Stimulated activated CD8-positive, alpha-beta memory T cell treated with anti-CD3 and anti-CD28 coated beads, Interleukin-7, amount 100 ng/mL, for 4 hours (primary cell): ENCODE results near the gene LRRTM3.

ENCODE experiments used
- DNase-seq, 2 donors: peaks; one replicate each; pipeline ENCODE4 v3.0.0-alpha.2; 2020; ENCODE audit warnings: low read depth in 2 of 2

LRRTM3 gene

DNA sequence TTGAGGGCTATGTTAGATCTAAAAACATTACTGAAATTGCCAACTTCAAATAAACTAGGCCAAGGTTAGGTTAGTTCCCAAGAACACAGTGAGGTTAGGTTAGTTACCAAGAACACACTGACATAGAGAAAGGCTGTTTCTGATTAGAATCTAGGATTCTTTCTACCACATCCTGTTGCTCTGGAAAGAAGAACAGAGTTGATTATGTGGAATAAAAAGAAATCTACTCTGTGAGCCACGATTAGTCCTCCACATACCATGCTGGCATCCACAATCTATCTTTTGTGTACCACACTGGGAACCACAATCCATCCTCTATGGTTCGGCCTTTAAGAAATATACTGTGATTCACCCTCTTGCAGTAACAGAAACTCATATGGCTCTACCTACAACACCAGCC, 91.4 kb downstream of the LRRTM3 start:
- no peak for DNase-seq

DNA sequence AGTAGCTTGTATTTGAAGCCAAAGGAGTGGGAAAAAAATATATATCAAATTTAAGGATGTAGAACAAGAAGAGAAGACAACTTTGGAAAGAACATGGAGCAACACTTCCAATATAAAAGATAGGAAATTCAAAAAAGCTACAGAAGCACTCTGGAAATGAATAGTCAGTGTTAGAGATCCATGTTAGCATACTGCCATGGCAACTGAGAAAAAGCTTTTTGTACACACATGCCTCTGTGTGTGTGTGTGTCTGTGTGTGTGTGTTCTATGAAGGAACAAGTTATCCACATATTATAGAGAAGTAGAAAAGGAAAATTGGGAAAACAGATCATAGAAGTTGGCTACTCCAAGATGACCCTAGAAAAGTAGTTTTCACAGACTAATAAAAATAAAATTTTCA, 96.3 kb downstream of the LRRTM3 start:
- DNase-seq = no peak

DNA sequence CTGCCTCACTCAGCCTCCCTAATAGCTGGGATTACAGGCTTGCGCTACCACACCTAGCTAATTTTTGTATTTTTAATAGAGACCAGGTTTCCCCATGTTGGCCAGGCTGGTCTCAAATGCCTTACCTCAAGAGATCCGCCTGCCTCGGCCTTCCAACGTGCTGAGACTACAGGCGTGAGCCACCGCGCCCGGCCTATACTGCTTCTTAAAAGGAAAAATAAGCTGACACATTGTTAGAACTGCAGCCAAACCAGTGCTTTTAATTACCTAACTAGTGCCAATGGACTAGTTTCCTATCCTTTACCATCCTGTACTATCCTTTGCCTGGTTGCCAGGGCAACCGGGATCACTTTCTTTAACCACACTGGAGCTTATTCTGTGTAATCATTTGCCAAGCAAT, 108.0 kb downstream of the LRRTM3 start:
- DNase-seq = no peak

DNA sequence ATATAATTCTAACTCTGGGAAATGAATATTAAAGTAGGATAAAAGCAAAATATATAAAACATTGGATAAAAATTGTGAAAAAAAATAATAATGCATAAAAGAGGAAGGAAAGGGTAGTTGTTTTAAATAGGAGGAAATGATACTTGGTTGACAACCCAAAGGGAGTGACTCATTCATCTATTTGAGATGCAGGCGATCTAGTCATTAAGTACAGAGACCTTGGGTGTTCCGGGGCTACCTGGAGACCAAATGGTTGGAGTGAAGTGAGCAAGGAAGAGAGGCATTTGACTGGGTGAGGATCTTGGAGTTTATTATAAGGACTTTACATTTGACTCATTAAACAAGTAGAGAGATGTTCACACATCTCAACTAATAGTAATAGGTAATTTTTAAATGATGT, 111.0 kb downstream of the LRRTM3 start:
- DNase-seq = no peak

DNA sequence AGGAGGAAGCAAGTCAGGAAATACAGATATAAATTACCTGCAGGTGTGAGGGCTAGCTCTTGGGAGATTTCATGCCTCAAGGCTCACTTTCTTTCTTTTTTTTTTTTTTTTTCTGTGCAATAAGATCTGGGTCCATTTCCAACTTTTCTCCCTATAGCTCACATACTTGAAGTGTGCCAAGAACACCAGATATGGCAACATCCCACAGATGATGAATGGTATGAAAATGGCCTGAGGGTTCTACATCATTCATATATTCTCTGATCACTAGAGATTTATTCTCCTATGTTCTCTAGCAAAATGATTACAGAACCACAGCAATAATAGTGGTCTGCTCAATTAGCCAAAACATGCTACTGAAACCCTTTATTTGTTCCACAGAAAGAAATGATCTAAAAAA, 117.2 kb downstream of the LRRTM3 start:
- no peak for DNase-seq

DNA sequence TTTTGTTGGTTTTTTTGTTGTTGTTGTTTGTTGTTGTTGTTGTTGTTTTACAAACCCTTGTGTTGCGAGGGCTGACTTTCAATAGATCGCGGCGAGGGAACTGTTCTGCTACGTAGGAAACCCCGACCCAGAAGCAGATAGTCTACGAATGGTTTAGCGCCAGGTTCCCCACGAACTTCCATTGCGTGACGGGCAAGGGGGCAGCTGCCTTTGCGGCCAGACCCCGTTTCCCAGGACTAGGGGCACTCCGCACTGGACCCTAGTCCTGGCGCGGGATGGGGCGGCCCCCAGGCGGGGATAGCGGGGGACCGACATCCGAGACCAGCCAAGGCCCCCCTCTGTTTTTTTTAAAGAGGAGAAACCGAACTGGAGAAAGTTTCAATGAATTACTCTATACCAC, 119.6 kb downstream of the LRRTM3 start:
- DNase-seq = no peak

DNA sequence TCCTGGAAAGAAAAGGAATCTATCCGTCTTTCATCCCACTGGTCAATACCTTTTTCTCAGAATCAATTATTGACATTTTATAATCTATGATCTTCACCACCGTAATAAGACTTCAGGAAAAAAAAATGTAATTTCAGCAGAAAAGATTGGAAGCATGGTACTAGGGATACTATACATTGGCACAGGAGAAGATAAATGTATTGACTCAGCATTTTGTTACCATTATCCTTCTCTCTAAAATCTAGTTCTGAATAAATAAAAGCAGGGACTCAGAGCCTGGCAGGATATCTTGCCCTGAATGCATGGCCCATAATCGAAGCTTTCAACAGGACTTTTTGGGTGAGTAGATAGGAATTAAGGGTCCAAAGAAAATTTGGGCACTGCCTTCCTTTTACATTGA, 120.7 kb downstream of the LRRTM3 start:
- no peak for DNase-seq

DNA sequence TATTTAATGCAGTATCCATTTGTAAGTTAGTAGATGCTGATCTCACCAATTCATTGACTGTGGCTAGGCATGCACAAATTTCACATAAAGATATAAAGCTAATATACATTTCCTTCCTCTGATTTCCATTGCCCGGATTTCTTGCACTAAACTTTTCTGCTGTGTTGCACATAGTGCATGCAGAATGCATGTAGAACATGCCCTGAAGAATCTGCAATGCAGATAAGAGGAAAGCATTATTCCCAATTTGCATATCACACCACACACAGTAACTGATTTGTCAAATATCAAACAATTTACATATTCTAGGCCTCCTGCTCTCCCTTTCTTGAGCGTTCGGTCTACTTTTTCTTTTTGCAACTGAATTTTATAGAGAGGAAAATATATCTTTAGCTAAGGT, 124.2 kb downstream of the LRRTM3 start:
- DNase-seq = no peak

DNA sequence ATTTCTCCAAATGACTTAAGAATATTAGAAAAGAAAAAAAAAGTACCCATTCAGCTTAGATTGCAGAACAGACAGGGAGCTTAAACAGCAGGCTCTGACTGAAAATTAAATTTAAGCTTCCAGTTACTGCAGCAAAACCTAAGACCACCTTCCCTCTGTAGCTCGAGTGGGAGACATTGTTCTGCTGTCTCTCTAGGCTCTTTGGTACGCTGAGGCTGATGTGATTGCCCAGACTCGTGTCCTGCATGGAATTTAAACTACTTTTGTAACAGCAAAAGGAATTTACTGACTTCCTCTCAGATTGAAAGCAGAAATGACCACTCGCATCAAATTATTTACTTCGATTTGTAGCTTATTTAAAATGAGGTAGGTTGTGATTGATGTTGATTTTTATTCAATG, 124.6 kb downstream of the LRRTM3 start:
- DNase-seq = no peak

DNA sequence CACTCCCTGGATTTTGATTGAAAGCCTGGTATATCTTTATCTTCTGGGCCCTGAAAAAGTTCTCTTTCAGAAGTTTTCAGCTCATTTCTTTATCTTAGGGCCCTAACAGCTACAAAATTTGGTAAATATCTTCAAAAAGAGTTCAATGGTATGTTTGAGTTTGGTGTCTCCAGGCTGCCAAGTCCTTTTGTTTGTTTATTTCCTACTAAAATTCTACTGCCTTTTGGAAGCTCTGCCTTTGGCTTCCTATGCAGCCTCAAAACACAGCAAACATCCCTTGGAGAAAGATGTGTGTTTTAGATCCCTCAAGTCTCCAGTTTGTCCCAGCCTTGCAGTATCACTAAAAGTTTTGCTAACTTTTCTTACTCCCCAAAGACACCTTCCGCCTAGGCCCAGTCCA, 146.8 kb downstream of the LRRTM3 start:
- DNase-seq = no peak

DNA sequence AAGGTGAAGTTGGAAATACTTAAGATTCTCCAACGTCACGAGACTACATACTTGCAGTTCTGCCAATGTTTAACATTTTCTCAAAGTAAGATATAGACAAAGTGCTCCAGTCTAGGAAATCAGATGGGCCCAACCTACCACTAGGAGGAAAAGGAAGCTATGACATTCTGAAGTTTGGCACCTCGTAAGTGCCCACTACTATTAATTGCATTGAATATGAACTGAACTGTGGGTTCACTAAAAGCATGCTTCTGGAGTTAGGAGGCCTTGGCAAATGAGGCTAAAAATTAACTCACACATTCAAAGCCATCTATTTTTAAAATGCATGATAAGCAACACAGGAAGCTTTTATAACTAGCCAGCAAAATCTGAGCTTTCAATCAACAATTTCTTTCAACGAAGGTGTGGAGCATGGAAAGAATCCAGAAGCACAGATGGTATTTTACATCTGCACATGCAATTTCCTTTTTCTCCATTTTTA, 149.7 kb downstream of the LRRTM3 start:
- DNase-seq = no peak

DNA sequence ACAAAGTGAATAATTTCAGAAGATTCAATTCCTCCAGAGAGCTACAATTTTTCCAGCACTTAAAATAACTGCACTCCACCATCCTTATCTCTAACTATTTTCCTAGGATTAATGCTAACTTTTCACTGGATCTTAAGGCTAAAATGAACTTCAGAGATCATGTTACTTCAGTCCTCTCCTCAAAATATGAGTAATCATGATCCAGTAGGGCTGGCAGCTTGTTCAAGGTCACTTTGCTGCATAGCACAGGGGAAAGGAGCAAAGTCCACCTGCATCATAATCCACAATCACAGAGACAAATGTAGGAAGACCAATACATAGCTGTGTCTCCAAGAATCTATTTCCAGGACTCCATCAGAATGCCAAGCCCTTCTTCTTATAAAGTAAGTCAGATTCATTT, 150.3 kb downstream of the LRRTM3 start:
- no peak for DNase-seq

DNA sequence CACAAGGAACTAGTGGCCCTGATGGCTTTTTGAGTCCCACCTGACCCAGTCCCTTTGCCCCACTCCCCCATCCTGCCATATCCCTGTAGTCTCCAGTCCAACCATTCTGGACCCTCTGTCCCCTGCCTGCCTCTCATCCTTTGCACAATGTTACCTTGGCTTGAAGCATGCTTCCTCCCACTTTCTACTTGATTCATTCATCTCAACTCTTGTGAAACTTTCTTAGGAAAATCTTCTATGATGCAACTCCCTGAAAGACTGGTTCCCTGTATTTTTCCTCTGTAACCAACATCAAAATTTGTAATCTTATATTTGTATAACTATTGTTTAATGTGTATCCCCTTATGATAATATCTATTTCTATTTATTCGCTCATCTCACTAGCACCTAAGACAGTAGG, 151.5 kb downstream of the LRRTM3 start:
- DNase-seq = no peak

DNA sequence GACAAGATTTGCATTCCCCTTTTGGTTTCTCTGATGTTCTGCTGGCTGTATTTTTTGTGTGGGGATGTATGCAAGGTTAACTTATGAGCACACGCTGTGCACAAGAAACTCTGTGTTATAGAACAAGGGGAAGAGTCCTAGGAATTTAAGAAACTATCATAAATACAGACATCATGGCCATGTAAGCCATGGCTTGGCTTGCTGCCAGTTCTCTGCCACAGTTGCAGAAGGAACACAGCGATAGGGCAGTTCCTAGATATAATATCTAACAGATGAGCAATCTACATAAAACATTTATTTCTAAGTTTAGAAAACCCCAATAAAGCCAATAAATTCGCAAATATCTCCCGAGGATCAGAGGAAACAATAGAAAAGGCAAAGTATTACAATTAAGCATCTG, 153.3 kb downstream of the LRRTM3 start:
- DNase-seq = no peak

DNA sequence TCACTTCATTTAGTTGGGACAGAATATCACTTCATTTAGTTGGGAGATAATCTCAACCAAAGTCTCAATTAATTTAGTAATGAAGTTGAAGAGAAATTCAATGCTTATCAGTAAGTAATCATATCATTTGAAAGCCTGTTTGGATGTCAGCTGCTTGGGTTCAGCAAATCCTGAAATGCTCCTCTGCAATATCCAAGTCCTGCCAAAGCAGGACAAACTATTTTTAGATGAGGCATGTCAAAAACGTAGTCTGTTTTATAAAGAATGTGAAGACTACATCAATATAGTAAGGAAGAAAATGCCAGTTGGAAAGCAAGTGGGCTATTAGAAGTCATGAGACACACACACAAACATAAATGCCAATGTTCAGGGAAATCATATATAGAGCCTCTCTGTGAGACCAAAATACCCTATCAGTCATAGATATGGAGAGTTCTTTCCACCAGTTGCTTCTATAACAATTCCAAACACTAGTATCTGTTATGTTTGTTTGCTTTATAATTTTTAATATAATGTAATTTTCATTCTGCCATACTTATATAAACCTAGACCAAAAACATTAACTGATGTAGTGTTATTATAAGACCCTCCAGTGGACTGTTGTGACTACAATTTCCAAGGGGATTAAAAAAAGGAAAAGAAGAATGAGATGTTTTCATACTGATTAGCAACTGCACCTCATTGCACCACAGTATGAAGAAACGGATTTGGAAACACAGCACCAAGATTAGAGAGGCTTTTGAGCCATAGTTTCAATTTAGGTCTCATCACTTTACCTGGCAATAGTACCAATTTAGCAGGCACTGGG, 160.7 kb downstream of the LRRTM3 start:
- no peak for DNase-seq

DNA sequence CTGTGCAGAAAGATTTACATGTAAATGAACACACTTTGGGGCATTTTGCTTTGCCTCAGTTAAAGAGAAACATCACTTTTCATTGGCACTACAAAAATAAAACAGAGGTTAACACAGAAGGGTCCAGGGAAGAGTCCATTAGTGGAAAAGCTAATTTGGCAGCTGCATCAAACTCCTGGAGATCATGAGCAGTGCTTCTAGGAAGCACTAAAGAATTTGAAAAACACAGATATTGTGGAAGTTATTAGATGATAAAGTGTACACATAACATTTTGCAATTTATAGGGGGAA, 161.2 kb downstream of the LRRTM3 start:
- DNase-seq = no peak

DNA sequence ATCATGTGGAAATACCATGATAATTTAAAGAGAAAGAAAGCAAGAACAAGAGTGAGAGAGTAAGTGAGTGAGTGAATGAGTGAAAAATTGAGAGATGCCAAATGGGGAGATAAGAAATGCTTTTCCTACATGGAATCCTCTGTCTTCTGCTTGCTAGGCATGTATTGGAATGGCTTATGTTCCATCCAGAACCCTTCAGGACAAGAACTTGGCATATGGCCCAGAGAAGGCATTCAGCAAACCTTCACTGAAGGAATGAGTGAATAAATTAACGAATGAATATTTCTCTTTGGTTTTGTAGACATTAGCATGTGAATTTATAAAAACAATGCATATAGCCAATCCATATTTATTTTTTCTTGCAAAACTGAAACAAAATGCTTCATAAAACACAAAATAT, 162.2 kb downstream of the LRRTM3 start:
- DNase-seq = no peak

DNA sequence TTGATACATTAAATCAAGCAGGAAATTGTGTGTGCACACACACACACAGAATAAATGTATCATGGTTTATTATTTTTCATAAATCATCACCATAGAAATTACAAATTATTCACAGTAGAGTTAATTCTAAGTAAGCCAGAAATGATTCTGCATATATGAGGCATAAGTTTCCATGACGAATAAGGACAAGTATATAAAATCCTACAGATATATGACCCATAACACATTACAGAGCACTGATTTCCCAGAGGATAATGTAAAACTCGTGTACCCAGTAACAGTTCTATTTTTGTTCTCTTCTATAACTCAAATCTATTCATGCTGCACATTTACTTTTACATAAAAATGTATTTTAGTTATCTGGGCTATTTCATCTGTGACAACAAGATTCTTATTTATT, 169.7 kb downstream of the LRRTM3 start:
- no peak for DNase-seq

DNA sequence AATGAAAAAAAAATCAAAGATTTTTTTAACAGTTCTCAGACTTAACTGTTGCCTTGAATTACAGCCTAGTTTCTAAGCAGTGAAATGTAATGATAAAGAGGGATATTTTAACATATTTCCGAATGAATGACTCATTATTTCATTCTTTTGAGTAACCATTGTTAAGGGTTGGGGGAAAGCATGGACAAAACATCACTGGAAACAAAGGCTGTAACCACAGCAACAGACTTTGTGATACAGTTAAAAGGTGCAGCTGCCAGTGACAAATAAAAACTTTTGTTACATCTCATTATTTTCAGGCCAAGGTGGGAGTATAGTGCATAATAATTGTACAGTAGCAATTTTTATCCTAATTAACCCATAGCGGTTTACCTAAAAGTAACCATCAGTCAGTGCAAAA, 172.6 kb downstream of the LRRTM3 start:
- no peak for DNase-seq

DNA sequence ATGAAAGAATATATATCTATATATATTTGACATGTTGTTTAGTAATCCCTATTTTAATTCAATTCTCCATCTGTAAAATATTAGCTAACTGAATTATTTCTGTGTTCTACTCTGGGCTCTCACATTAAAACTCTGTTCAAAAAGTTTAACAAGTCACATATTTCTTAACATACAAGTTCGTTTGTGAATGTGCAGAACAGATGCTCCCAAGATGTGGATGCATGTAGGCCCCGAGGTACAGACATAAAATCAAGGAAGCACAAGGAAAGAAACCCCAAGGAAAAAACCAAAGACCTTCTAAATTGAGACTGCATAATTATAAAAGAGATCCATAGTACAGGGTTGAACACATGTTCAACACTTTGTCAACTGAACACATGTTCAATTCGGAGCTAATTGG, 175.1 kb downstream of the LRRTM3 start:
- DNase-seq = no peak

DNA sequence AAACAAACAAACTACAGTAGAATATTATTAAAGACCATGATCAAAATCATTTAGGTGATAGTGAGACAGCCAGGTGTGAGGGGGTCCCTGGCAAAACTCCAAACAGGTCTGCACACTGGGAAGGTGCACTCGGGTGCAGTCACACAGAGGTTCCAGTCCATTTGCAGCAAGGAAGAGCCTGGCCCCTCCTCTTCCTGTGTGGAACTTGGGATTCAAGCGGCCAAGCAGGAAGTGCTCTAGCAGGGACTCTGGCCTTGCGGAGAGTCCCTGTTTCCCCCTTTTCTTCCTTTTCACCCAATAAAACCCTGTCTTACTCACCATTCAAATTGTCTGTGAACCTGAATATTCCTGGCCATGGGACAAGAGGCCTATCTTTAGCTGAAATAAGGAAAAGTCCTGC, 181.8 kb downstream of the LRRTM3 start:
- no peak for DNase-seq

DNA sequence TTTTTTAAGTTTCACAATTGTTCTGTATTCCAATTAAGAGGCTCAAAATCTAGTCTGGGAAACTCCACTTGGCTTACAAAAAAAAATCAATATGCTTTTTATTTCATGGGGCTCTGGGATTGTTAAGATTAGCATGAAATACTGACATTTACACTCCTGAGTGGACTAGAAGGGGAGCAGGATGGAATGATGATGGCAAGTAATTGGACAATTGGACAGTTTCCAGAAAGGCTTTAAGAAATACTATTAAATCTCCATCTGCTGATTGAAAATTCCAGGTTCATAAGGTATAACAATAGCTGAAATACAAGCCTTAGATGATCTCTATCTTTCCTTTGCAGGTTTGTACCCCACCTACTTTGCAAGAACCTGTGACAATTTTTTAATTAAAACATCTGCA, 184.4 kb downstream of the LRRTM3 start:
- no peak for DNase-seq

DNA sequence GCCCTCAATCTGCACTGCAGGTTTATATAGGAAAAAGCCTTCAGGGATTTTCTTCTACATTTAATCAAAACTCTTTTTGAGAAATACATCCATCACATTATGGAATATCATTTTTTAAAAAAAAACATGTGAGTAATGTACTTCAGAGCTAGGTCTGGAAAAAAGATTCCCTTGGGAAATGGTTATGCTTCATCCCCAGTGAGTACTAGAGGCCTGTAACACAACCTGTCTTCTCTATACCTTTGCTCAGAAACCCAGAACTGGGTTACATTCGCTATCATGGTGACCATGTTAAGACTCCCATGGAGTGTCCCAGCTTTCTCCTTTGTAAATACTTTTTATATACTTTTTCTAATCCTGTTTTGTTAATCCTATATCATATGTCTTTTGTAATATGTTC, 186.9 kb downstream of the LRRTM3 start:
- DNase-seq = no peak

DNA sequence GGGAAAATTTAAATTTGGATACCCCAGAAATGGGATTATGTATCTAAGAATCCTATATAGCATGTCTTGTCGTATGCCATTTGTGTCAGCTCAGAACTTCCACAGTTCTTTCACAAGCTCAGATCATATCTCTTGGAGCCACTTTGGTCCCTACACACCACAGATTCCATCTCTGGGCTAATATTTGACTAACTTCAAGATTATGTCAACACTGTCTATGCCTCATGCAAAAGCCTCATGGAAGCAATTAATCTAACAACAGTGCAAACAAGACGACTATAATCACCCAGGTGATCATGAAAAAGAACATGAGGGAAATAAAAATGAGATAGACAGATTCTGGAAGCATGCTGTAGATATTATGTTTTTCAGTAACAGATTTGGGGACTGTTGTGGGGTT, 189.1 kb downstream of the LRRTM3 start:
- DNase-seq = no peak
